Measurements from ENCODE around the gene TMEM106C.

Gene TMEM106C

DNA sequence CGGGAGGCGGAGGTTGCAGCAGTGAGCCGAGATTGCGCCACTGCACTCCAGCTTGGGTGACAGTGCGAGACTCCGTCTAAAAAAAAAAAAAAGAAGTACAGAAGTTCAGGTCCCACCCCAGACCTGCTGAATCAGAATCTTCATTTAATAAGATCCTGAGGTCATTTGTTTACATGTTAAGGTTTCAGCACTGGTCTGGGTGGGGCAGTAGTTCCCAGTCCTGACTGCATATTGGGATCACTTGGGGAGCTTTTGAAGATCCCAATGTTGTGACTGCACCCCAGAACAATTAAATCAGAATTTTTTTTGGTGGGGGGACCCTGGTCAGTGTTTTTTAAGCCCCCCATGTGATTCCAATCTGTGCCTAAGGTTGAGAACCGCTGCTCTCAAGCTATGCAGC lies 52.6 kb downstream of the TMEM106C start:
- H3K4me2 ChIP-seq (ENCODE audit: low read length): no peak overlapping the region
- no peak overlapping the region for H2AFZ ChIP-seq
- H3K9me3 ChIP-seq (ENCODE audit: control insufficient read depth, low read length): no peaks in the 10 kb centered on the region
- H3K36me3 ChIP-seq (ENCODE audit: control insufficient read depth, insufficient read depth, low read length): no peaks in the 10 kb centered on the region
- H3K27ac ChIP-seq: no peak overlapping the region
- no peak overlapping the region for H3K9ac ChIP-seq
- TF ChIP-seq, protein P1, sequence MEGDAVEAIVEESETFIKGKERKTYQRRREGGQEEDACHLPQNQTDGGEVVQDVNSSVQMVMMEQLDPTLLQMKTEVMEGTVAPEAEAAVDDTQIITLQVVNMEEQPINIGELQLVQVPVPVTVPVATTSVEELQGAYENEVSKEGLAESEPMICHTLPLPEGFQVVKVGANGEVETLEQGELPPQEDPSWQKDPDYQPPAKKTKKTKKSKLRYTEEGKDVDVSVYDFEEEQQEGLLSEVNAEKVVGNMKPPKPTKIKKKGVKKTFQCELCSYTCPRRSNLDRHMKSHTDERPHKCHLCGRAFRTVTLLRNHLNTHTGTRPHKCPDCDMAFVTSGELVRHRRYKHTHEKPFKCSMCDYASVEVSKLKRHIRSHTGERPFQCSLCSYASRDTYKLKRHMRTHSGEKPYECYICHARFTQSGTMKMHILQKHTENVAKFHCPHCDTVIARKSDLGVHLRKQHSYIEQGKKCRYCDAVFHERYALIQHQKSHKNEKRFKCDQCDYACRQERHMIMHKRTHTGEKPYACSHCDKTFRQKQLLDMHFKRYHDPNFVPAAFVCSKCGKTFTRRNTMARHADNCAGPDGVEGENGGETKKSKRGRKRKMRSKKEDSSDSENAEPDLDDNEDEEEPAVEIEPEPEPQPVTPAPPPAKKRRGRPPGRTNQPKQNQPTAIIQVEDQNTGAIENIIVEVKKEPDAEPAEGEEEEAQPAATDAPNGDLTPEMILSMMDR (IDR thresholded peaks at IDR 0.05): no peak
- H3K27me3 ChIP-seq (ENCODE audit: control insufficient read depth, insufficient read depth, low read length): no peaks in the 10 kb centered on the region
- peaks cover 8% of the 10 kb centered on the region for H3K4me1 ChIP-seq
- H3K4me3 ChIP-seq (ENCODE audit: low read depth, low read length): no peak overlapping the region
- no peaks in the 10 kb centered on the region for H3K79me2 ChIP-seq

DNA sequence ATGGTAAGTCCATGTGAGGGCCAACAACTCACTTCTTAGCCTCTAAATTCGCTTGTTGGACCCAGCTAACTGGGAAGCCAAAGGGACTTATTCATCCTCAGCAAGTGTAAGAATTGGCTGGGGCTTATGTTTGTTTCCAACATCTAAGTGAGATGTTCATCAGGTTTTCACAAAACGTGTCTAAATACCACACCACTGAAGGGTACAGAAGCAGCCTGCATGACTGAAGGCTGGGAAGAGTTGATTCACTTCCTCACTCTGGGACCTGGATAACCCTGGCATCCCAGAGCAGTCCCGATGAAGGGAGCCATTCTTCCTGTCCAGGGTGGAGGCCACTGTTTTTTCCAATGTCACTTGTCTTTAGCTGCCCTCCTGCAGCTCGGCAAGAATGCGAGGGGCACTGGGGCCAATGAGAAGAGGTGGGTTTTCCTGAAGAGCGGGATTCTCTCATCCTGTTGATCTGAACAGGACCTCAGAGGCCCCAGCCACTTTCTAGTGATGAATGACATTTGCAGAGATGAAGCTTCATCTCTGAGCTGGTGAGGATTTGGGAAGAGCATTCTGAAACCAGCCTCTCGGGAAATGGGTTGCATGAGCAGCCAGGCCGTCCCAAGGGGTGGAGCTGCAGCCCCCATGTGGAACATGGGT lies 53.1 kb downstream of the TMEM106C start:
- H3K79me2 ChIP-seq: no peaks in the 10 kb centered on the region
- H3K9ac ChIP-seq: no peak overlapping the region
- H3K36me3 ChIP-seq (ENCODE audit: control insufficient read depth, insufficient read depth, low read length): no peaks in the 10 kb centered on the region
- no peak overlapping the region for H2AFZ ChIP-seq
- no peaks in the 10 kb centered on the region for H3K27me3 ChIP-seq (ENCODE audit: control insufficient read depth, insufficient read depth, low read length)
- TF ChIP-seq, protein P1 (IDR thresholded peaks at IDR 0.05): no peak
- H3K27ac ChIP-seq: no peak overlapping the region
- no peak overlapping the region for H3K4me3 ChIP-seq (ENCODE audit: low read depth, low read length)
- H3K4me1 ChIP-seq: peaks cover 9% of the 10 kb centered on the region
- no peak overlapping the region for H3K4me2 ChIP-seq (ENCODE audit: low read length)
- H3K9me3 ChIP-seq (ENCODE audit: control insufficient read depth, low read length): no peaks in the 10 kb centered on the region

DNA sequence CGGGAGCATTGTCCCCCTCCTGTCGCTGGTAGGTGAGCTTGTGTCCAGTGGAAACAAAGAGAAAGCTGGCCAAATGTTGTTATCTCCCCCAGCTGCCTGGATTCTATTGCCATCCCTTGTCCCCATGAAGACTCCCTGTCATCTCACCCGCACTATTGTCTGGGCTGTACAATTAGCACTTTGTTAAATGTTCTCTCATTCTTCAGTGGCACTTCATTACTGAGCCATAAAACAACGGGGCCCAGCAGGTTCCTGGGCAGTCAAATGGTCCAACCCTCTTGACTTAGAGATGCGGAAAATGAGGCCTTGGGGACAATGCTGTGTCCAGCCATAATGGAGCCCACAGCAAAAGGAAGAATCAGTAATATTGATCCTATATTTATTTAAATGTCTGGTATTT lies 54.1 kb downstream of the TMEM106C start:
- H3K27ac ChIP-seq: no peak overlapping the region
- TF ChIP-seq, protein P1 (IDR thresholded peaks at IDR 0.05): no peak

DNA sequence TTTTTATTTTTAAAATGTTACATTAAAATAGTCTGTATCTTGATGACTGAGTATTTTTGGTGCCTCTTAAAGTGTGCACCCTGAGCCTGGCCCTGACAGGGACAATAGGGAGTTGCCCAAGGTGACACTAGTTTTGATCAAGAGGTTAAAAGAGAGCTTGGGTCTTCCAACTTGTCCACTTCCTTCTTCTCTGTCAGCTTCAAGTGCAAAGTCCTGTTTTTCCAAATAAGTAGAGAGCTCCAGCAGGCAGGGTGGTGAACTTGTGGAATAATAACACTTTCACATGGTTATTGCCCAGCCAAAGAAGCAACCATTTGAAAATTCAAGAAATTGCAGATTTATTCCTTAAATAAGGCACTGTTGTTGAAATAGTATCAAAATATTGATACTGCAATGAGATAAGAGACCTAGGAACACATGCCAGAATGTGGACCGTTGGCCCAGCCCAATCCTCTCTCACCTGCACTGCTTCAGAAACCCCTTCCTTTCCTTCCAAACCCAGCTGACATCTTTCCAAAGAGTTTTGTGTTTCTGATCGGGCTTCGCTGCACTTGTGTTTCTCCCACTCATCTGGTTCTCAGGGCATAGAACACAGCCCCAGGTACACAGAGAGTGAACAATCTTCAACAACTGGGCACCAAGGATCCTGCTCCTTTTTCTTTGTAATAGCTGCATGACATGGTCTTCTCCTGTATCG lies 54.7 kb downstream of the TMEM106C start:
- Histone ChIP-seq H3K4me3 (ENCODE audit: low read depth, low read length) (no peak overlapping the region), H3K79me2 (no peaks in the 10 kb centered on the region)

More for the DNA sequence above, 54.1 kb downstream of the TMEM106C start:
- Histone ChIP-seq H3K4me3 (ENCODE audit: low read depth, low read length) (no peak overlapping the region), H3K36me3 (ENCODE audit: control insufficient read depth, insufficient read depth, low read length) (no peaks in the 10 kb centered on the region), H3K27me3 (ENCODE audit: control insufficient read depth, insufficient read depth, low read length) (no peaks in the 10 kb centered on the region), H3K9me3 (ENCODE audit: control insufficient read depth, low read length) (no peaks in the 10 kb centered on the region), H3K4me1 (peaks cover 19% of the 10 kb centered on the region), H2AFZ (no peak overlapping the region), H3K4me2 (ENCODE audit: low read length) (no peak overlapping the region), H3K9ac (no peak overlapping the region), H3K79me2 (no peaks in the 10 kb centered on the region)

More for the DNA sequence above, 54.7 kb downstream of the TMEM106C start:
- no peak overlapping the region for H3K4me2 ChIP-seq (ENCODE audit: low read length)
- TF ChIP-seq, protein P1 (IDR thresholded peaks at IDR 0.05): no peak
- H3K27me3 ChIP-seq (ENCODE audit: control insufficient read depth, insufficient read depth, low read length): no peaks in the 10 kb centered on the region
- no peaks in the 10 kb centered on the region for H3K36me3 ChIP-seq (ENCODE audit: control insufficient read depth, insufficient read depth, low read length)
- H3K4me1 ChIP-seq: peaks cover 24% of the 10 kb centered on the region
- no peaks in the 10 kb centered on the region for H3K9me3 ChIP-seq (ENCODE audit: control insufficient read depth, low read length)
- no peak overlapping the region for H2AFZ ChIP-seq
- no peak overlapping the region for H3K27ac ChIP-seq
- no peak overlapping the region for H3K9ac ChIP-seq

All from parathyroid adenoma (tissue), 2 donors.